CD4-positive, alpha-beta T cell treated with Interleukin-4 for 1 hour (primary cell): ENCODE data around the gene PKP3.
"Not testable (repeated sequence)": the region's sequence is repeated elsewhere in the genome, so short reads cannot be mapped to it uniquely, and the experiment has no call there.

ENCODE experiments used
- DNase-seq, 2 donors: peaks; one replicate each; pipeline ENCODE4 v3.0.0-alpha.2; 2020 to 2022

Gene PKP3

GRCh38 chr11:396511-396947 lies 2.5 kb downstream of the PKP3 start:
- peak in 1 of 2 donors; percentile 26 for DNase-seq

GRCh38 chr11:396948-397548 lies 3.0 kb downstream of the PKP3 start:
- DNase-seq = peak; percentile 63 to 72

GRCh38 chr11:398826-399225 lies 4.8 kb downstream of the PKP3 start:
- no peak for DNase-seq

GRCh38 chr11:399731-400211 lies 5.8 kb downstream of the PKP3 start:
- no peak for DNase-seq

GRCh38 chr11:400241-400689 lies 6.3 kb downstream of the PKP3 start:
- DNase-seq = no peak

GRCh38 chr11:401196-401595 lies 7.2 kb downstream of the PKP3 start:
- DNase-seq = not testable (repeated sequence)

- DNase-seq = no peak
Observed at GRCh38 chr11:403021-403760, 9.2 kb downstream of the PKP3 start.

- DNase-seq = no peak
Observed at GRCh38 chr11:403761-404431, 9.9 kb downstream of the PKP3 start.

- DNase-seq = no peak
Observed at GRCh38 chr11:404551-405264, 10.7 kb downstream of the PKP3 start.

- DNase-seq = no peak
Observed at GRCh38 chr11:405323-405953, 11.4 kb downstream of the PKP3 start.

- no peak for DNase-seq
Observed at GRCh38 chr11:405954-406795, 12.2 kb downstream of the PKP3 start.

- peak; percentile 96 to 97 for DNase-seq
Observed at GRCh38 chr11:406796-407650, 13.0 kb downstream of the PKP3 start.

GRCh38 chr11:407651-408123 lies 13.7 kb downstream of the PKP3 start:
- peak in 1 of 2 donors; percentile 39 for DNase-seq

- DNase-seq = no peak
Observed at GRCh38 chr11:408154-409007, 14.4 kb downstream of the PKP3 start.

- DNase-seq = no peak
Observed at GRCh38 chr11:409008-409599, 15.1 kb downstream of the PKP3 start.

- DNase-seq = no peak
Observed at GRCh38 chr11:409600-410483, 15.8 kb downstream of the PKP3 start.

GRCh38 chr11:410711-411110 lies 16.7 kb downstream of the PKP3 start:
- not testable (repeated sequence) for DNase-seq

GRCh38 chr11:411520-411919 lies 17.5 kb downstream of the PKP3 start:
- not testable (repeated sequence) for DNase-seq
